C1 segment of cervical spinal cord (tissue), 14 donors: Measurements from ENCODE around the gene EIF4A2.
"Not testable (repeated sequence)": the region's sequence is repeated elsewhere in the genome, so short reads cannot be mapped to it uniquely, and the experiment has no call there.

ENCODE experiments used
- DNase-seq, 14 donors: peaks; one replicate each; lab custom pipeline; 2025; lab: John Stamatoyannopoulos, UW

The EIF4A2 gene

GRCh38 chr3:186784820-186785494 is 1.6 kb downstream of the EIF4A2 start:
- no peak for DNase-seq

- no peak for DNase-seq
These were observed 2.2 kb downstream of the EIF4A2 start for GRCh38 chr3:186785495-186786018.

GRCh38 chr3:186786922-186787321 is 3.5 kb downstream of the EIF4A2 start:
- DNase-seq, result no peak

- DNase-seq, result no peak
These were observed 4.5 kb downstream of the EIF4A2 start for GRCh38 chr3:186787642-186788481.

- no peak for DNase-seq
These were observed 5.3 kb downstream of the EIF4A2 start for GRCh38 chr3:186788482-186789370.

- no peak for DNase-seq
These were observed 6.3 kb downstream of the EIF4A2 start for GRCh38 chr3:186789554-186790260.

GRCh38 chr3:186790261-186790981 is 7.0 kb downstream of the EIF4A2 start:
- DNase-seq, result no peak

GRCh38 chr3:186798239-186798874 is 15.0 kb downstream of the EIF4A2 start:
- DNase-seq, result no peak

GRCh38 chr3:186800285-186800684 is 16.9 kb downstream of the EIF4A2 start:
- no peak for DNase-seq

- no peak for DNase-seq
These were observed 19.3 kb downstream of the EIF4A2 start for GRCh38 chr3:186802701-186803100.

GRCh38 chr3:186803447-186803846 is 20.1 kb downstream of the EIF4A2 start:
- DNase-seq, result not testable (repeated sequence)

GRCh38 chr3:186806089-186807055 is 23.0 kb downstream of the EIF4A2 start, which contains the start of gene RFC4:
Gene RFC4, minus strand, starts transcription at chr3:186806482. Its CDS starts 1,769 bp downstream, at chr3:186804713.
- peak; percentile 32 to 88 (median 74) for DNase-seq

- no peak for DNase-seq
These were observed 23.9 kb downstream of the EIF4A2 start for GRCh38 chr3:186807231-186807630.

- no peak for DNase-seq
These were observed 27.1 kb downstream of the EIF4A2 start for GRCh38 chr3:186810336-186810996.

- not testable (repeated sequence) for DNase-seq
These were observed 27.9 kb downstream of the EIF4A2 start for GRCh38 chr3:186811313-186811712.

GRCh38 chr3:186814100-186814499 is 30.7 kb downstream of the EIF4A2 start:
- DNase-seq, result no peak

- DNase-seq, result no peak
These were observed 32.1 kb downstream of the EIF4A2 start for GRCh38 chr3:186815435-186815834.

GRCh38 chr3:186818516-186818915 is 35.1 kb downstream of the EIF4A2 start:
- DNase-seq, result no peak
